Choroid plexus epithelial cell (primary cell): ENCODE measurements around the gene ZNF304.
A peak's percentile ranks its signal among the peaks of the same experiment; 100 is the strongest.

Experiments
- DNase-seq: peaks from one replicate; pipeline ENCODE4 v3.0.0-alpha.2; 2010; ENCODE audit warnings: low read depth
- H3K4me3 ChIP-seq: 2 replicates; pipeline ENCODE4 v1.5.1; 2011; ENCODE audit warnings: low read depth, mild to moderate bottlenecking, control low read depth, low read length, moderate library complexity
- TF ChIP-seq, protein P1 (sequence below): conservative IDR thresholded peaks from 2 replicates; pipeline ENCODE4 v1.5.1; 2011; ENCODE audit warnings: low read depth, mild to moderate bottlenecking, control low read depth, inconsistent platforms, low read length, moderate library complexity

Gene ZNF304

DNA sequence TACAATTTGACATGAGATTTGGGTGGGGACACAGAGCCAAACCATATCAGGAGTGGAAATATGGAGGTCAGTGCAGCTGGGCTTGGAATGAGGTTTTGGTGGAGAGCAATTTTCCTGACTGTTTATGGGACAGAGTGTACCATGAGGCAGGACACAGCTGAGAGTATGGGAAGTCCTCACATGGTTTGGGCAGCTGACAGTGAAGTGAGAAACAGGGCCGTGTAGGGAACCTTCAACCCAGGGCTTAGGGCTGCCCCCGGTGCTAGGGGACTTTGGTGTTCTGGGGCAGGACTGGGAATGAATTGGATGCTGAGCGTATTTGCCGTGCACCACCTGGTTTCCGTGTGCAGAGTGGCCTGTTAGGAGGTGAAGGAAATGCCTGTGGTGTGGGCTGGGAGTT, 44.6 kb downstream of the ZNF304 start:
- H3K4me3 ChIP-seq, result no peak overlapping the region
- TF ChIP-seq, protein P1, sequence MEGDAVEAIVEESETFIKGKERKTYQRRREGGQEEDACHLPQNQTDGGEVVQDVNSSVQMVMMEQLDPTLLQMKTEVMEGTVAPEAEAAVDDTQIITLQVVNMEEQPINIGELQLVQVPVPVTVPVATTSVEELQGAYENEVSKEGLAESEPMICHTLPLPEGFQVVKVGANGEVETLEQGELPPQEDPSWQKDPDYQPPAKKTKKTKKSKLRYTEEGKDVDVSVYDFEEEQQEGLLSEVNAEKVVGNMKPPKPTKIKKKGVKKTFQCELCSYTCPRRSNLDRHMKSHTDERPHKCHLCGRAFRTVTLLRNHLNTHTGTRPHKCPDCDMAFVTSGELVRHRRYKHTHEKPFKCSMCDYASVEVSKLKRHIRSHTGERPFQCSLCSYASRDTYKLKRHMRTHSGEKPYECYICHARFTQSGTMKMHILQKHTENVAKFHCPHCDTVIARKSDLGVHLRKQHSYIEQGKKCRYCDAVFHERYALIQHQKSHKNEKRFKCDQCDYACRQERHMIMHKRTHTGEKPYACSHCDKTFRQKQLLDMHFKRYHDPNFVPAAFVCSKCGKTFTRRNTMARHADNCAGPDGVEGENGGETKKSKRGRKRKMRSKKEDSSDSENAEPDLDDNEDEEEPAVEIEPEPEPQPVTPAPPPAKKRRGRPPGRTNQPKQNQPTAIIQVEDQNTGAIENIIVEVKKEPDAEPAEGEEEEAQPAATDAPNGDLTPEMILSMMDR, result no peak
- no peak for DNase-seq

DNA sequence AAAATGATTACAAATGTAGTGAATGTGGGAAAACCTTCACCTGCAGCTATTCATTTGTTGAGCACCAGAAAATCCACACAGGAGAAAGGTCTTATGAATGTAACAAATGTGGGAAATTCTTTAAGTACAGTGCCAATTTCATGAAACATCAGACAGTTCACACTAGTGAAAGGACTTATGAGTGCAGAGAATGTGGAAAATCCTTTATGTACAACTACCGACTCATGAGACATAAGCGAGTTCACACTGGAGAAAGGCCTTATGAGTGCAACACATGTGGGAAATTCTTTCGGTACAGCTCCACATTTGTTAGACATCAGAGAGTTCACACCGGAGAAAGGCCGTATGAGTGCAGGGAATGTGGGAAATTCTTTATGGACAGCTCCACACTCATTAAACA, 47.8 kb downstream of the ZNF304 start:
- no peak overlapping the region for H3K4me3 ChIP-seq
- no peak for DNase-seq
- TF ChIP-seq, protein P1, result no peak

DNA sequence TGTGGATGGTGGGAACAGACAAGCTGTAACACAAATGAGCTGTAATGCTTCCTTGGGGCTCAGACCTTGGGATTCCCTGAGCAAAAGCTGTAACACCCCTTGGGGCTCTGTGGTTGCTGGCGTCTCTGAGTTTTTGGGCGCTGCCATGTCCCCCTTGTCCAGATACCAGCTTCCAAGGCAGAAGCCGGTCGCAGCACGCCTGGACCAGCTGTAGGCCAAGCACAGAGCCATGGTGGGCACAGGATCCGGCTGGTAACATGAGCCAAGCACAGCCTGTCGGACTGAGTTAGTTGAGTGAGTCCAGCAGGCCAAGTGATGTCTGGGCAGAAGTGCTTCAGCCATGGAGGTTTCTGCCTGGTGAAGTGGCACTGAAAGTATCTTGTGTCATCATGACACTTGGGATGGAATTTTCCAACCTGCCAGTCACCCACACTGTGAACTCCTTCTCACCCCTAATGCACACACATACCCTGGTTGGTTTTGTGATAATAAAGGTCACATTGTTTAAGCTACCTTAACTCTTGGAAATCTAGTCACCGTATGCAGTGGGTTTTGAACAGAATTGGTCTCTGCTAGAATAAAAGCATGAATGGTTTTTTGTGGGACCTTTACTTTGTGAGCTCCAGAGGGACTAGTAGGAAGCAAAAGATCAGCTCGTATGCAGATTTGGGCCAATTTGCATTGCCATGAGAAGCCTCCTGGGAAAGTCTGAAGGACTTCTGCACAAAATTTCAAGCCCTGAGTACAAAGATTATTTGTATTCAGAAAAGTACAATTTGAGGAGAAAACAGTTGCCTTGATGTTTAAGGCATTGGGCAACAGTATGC, 52.9 kb downstream of the ZNF304 start:
- TF ChIP-seq, protein P1, result no peak
- DNase-seq, result no peak
- H3K4me3 ChIP-seq, result no peak overlapping the region

DNA sequence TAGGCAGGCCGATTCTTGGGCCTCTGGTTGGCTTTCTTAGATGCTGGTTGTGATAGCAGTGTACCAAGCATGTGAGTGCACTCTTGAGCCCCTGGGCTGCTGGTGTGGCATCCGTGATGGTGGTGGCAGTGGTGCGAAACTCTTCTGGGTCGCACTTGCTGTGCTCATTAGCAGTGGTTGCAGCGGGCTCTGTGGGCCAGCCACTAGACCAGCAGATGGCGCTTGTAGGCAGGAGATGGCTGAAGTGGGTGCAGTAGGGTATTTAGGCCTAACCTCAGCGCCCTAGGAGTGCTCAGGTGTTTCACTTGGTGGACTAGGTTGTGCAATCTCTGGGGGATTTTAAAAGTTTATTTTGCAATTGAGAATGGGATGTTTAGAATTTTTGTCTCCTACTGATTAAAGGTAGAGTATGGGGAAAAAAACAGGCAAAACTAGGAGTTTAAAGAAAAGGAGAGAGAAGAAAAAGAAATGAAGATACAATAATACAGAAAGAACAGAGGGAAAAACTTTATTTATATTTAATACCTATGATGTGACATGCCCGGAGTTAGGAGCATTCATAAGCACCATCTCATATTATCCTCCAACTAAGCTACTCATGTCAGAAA, 55.5 kb downstream of the ZNF304 start:
- DNase-seq, result peak; percentile 61
- H3K4me3 ChIP-seq, result no peak overlapping the region
- TF ChIP-seq, protein P1, result peak; percentile 93
